ENCODE results near the gene HOXD12.

The HOXD12 gene

GRCh38 chr2:176076796-176077195 lies 22.8 kb upstream of the HOXD12 start:
- Mint-ChIP-seq H3K4me3 (no peak overlapping the region), H3K27me3 (peaks cover 33% of the 10 kb centered on the region), H3K4me1 (peaks cover 4% of the 10 kb centered on the region), H3K36me3 (peaks cover 2% of the 10 kb centered on the region), H3K27ac (no peak overlapping the region), H3K9me3 (peaks cover 1% of the 10 kb centered on the region)
- DNase-seq (ENCODE audit: low spot score in 2 of 2) (no peak), ATAC-seq (ENCODE audit: low read depth) (no peak)

- peaks cover 1% of the 10 kb centered on the region for H3K9me3 Mint-ChIP-seq
- peaks cover 4% of the 10 kb centered on the region for H3K4me1 Mint-ChIP-seq
- ATAC-seq (ENCODE audit: low read depth) (no peak), DNase-seq (ENCODE audit: low spot score in 2 of 2) (no peak)
- H3K4me3 Mint-ChIP-seq, result no peak overlapping the region
- H3K27ac Mint-ChIP-seq, result no peak overlapping the region
- peaks cover 34% of the 10 kb centered on the region for H3K27me3 Mint-ChIP-seq
- peaks cover 2% of the 10 kb centered on the region for H3K36me3 Mint-ChIP-seq
These were observed 20.9 kb upstream of the HOXD12 start for GRCh38 chr2:176078541-176079284.

GRCh38 chr2:176079285-176079830 lies 20.2 kb upstream of the HOXD12 start:
- no peak for DNase-seq (ENCODE audit: low spot score in 2 of 2)
- Mint-ChIP-seq H3K9me3 (peaks cover 1% of the 10 kb centered on the region), H3K4me3 (peak overlapping the region; percentile 32), H3K36me3 (peaks cover 2% of the 10 kb centered on the region), H3K27me3 (peaks cover 34% of the 10 kb centered on the region), H3K27ac (peak overlapping the region; percentile 84), H3K4me1 (peaks cover 4% of the 10 kb centered on the region)
- ATAC-seq (ENCODE audit: low read depth), result no peak

GRCh38 chr2:176079831-176080539 lies 19.6 kb upstream of the HOXD12 start:
- Mint-ChIP-seq H3K9me3 (peaks cover 1% of the 10 kb centered on the region), H3K4me3 (peak overlapping the region; percentile 32), H3K27ac (peak overlapping the region; percentile 84), H3K27me3 (peaks cover 37% of the 10 kb centered on the region), H3K4me1 (peaks cover 4% of the 10 kb centered on the region), H3K36me3 (peaks cover 2% of the 10 kb centered on the region)
- DNase-seq (ENCODE audit: low spot score in 2 of 2), result no peak
- ATAC-seq (ENCODE audit: low read depth), result no peak

- H3K27ac Mint-ChIP-seq, result no peak overlapping the region
- ATAC-seq (ENCODE audit: low read depth) (no peak), DNase-seq (ENCODE audit: low spot score in 2 of 2) (no peak)
- peaks cover 2% of the 10 kb centered on the region for H3K36me3 Mint-ChIP-seq
- peaks cover 36% of the 10 kb centered on the region for H3K27me3 Mint-ChIP-seq
- H3K4me3 Mint-ChIP-seq, result no peak overlapping the region
- H3K9me3 Mint-ChIP-seq, result peaks cover 2% of the 10 kb centered on the region
- peaks cover 4% of the 10 kb centered on the region for H3K4me1 Mint-ChIP-seq
These were observed 18.8 kb upstream of the HOXD12 start for GRCh38 chr2:176080540-176081375.

- Mint-ChIP-seq H3K27me3 (peaks cover 33% of the 10 kb centered on the region), H3K4me3 (no peak overlapping the region), H3K36me3 (peaks cover 2% of the 10 kb centered on the region), H3K9me3 (peaks cover 1% of the 10 kb centered on the region), H3K27ac (peak overlapping the region; percentile 73), H3K4me1 (peaks cover 4% of the 10 kb centered on the region)
- no peak for ATAC-seq (ENCODE audit: low read depth)
- DNase-seq (ENCODE audit: low spot score in 2 of 2), result peak in 1 of 2 donors; percentile 9
These were observed 18.2 kb upstream of the HOXD12 start for GRCh38 chr2:176081376-176081836.

GRCh38 chr2:176081837-176082524 lies 17.6 kb upstream of the HOXD12 start:
- Mint-ChIP-seq H3K4me1 (peaks cover 4% of the 10 kb centered on the region), H3K27me3 (peaks cover 35% of the 10 kb centered on the region), H3K36me3 (peaks cover 2% of the 10 kb centered on the region), H3K4me3 (no peak overlapping the region), H3K9me3 (peaks cover 1% of the 10 kb centered on the region), H3K27ac (peak overlapping the region; percentile 73)
- no peak for ATAC-seq (ENCODE audit: low read depth)
- peak in 1 of 2 donors; percentile 23 for DNase-seq (ENCODE audit: low spot score in 2 of 2)

GRCh38 chr2:176082525-176082823 lies 17.1 kb upstream of the HOXD12 start:
- H3K27ac Mint-ChIP-seq, result no peak overlapping the region

GRCh38 chr2:176082824-176083751 lies 16.5 kb upstream of the HOXD12 start:
- Mint-ChIP-seq H3K9me3 (peaks cover 1% of the 10 kb centered on the region), H3K27me3 (peaks cover 37% of the 10 kb centered on the region), H3K36me3 (peaks cover 2% of the 10 kb centered on the region), H3K4me3 (no peak overlapping the region), H3K4me1 (peaks cover 4% of the 10 kb centered on the region), H3K27ac (peak overlapping the region; percentile 58)
- ATAC-seq (ENCODE audit: low read depth) (no peak), DNase-seq (ENCODE audit: low spot score in 2 of 2) (no peak)

More at GRCh38 chr2:176082525-176082823, 17.1 kb upstream of the HOXD12 start:
- Mint-ChIP-seq H3K4me3 (no peak overlapping the region), H3K9me3 (peaks cover 1% of the 10 kb centered on the region), H3K4me1 (peaks cover 4% of the 10 kb centered on the region), H3K36me3 (peaks cover 2% of the 10 kb centered on the region), H3K27me3 (peaks cover 37% of the 10 kb centered on the region)
- DNase-seq (ENCODE audit: low spot score in 2 of 2), result no peak
- ATAC-seq (ENCODE audit: low read depth), result no peak

- H3K4me1 Mint-ChIP-seq, result peaks cover 7% of the 10 kb centered on the region
- H3K27ac Mint-ChIP-seq, result peak within 1 kb of the TSS; percentile 58
- no peak for ATAC-seq (ENCODE audit: low read depth)
- H3K36me3 Mint-ChIP-seq, result peaks cover 2% of the 10 kb centered on the region
- peaks cover 1% of the 10 kb centered on the region for H3K9me3 Mint-ChIP-seq
- no peak for DNase-seq (ENCODE audit: low spot score in 2 of 2)
- H3K4me3 Mint-ChIP-seq, result no peak within 1 kb of the TSS
- peaks cover 35% of the 10 kb centered on the region for H3K27me3 Mint-ChIP-seq
These were observed 15.8 kb upstream of the HOXD12 start, which contains the start of gene EVX2 for GRCh38 chr2:176083796-176084261. Gene EVX2, minus strand, starts transcription at chr2:176083962. Its CDS starts 186 bp downstream, at chr2:176083776.

- DNase-seq (ENCODE audit: low spot score in 2 of 2), result no peak
- peaks cover 32% of the 10 kb centered on the region for H3K27me3 Mint-ChIP-seq
- peaks cover 3% of the 10 kb centered on the region for H3K4me1 Mint-ChIP-seq
- peaks cover 1% of the 10 kb centered on the region for H3K9me3 Mint-ChIP-seq
- no peaks in the 10 kb centered on the region for H3K36me3 Mint-ChIP-seq
- no peak overlapping the region for H3K27ac Mint-ChIP-seq
- ATAC-seq (ENCODE audit: low read depth), result no peak
- no peak overlapping the region for H3K4me3 Mint-ChIP-seq
These were observed 14.9 kb upstream of the HOXD12 start for GRCh38 chr2:176084611-176085119.

- Mint-ChIP-seq H3K9me3 (peaks cover 1% of the 10 kb centered on the region), H3K27ac (no peak overlapping the region), H3K36me3 (no peaks in the 10 kb centered on the region), H3K27me3 (peaks cover 32% of the 10 kb centered on the region), H3K4me3 (no peak overlapping the region), H3K4me1 (peaks cover 3% of the 10 kb centered on the region)
- ATAC-seq (ENCODE audit: low read depth) (no peak), DNase-seq (ENCODE audit: low spot score in 2 of 2) (peak in 1 of 2 donors; percentile 15)
These were observed 14.3 kb upstream of the HOXD12 start for GRCh38 chr2:176085120-176085788.

All from memory B cell (primary cell).